GM06990 (cell line): Measurements from ENCODE around the gene GNL1.

Experiments
- DNase-seq: peaks from one replicate; pipeline ENCODE4 v3.0.0-alpha.2; 2011; ENCODE audit not compliant: insufficient read length; ENCODE audit errors: extremely low read depth
- H3K27me3 ChIP-seq: replicated peaks from 2 replicates; pipeline ENCODE4 v1.6.0; 2011; ENCODE audit warnings: low read length; ENCODE audit not compliant: control insufficient read depth, insufficient read depth
- H3K36me3 ChIP-seq: 2 replicates; pipeline ENCODE4 v1.5.1; 2011; ENCODE audit warnings: low read length; ENCODE audit not compliant: control insufficient read depth, insufficient read depth
- H3K4me3 ChIP-seq: replicated peaks from 2 replicates; pipeline ENCODE4 v1.5.1; 2011; ENCODE audit warnings: low read depth, mild to moderate bottlenecking, control low read depth, low read length
- TF ChIP-seq, protein P1 (sequence below): IDR thresholded peaks from 2 replicates; pipeline ENCODE4 v1.5.1; 2011; ENCODE audit warnings: low read length, control low read depth, mild to moderate bottlenecking, inconsistent platforms; ENCODE audit not compliant: insufficient read depth, poor library complexity, severe bottlenecking

GNL1 gene

DNA sequence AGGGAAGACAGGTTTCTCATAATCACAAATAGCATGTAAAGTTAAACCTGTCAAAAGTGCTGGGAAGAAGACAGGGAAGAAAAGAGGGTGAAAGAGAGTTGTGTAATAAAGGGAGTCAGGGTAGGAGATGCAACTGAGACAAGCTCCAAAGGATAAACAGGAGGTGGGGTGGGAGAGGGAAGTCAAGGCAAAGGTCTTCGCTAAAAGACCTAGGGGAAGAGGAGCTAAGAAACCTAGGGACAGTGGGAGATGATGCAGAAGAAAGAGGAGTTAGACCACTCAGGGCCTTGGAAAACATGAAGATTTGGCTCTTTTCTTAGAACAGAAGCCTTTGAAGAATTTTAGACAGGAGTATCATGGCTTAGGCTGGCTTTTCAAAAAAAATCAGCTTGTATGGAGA is 7.8 kb upstream of the GNL1 start:
- TF ChIP-seq, protein P1, sequence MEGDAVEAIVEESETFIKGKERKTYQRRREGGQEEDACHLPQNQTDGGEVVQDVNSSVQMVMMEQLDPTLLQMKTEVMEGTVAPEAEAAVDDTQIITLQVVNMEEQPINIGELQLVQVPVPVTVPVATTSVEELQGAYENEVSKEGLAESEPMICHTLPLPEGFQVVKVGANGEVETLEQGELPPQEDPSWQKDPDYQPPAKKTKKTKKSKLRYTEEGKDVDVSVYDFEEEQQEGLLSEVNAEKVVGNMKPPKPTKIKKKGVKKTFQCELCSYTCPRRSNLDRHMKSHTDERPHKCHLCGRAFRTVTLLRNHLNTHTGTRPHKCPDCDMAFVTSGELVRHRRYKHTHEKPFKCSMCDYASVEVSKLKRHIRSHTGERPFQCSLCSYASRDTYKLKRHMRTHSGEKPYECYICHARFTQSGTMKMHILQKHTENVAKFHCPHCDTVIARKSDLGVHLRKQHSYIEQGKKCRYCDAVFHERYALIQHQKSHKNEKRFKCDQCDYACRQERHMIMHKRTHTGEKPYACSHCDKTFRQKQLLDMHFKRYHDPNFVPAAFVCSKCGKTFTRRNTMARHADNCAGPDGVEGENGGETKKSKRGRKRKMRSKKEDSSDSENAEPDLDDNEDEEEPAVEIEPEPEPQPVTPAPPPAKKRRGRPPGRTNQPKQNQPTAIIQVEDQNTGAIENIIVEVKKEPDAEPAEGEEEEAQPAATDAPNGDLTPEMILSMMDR: no peak
- no peak for DNase-seq
- no peaks in the 10 kb centered on the region for H3K27me3 ChIP-seq
- peaks cover 6% of the 10 kb centered on the region for H3K36me3 ChIP-seq
- no peak overlapping the region for H3K4me3 ChIP-seq

DNA sequence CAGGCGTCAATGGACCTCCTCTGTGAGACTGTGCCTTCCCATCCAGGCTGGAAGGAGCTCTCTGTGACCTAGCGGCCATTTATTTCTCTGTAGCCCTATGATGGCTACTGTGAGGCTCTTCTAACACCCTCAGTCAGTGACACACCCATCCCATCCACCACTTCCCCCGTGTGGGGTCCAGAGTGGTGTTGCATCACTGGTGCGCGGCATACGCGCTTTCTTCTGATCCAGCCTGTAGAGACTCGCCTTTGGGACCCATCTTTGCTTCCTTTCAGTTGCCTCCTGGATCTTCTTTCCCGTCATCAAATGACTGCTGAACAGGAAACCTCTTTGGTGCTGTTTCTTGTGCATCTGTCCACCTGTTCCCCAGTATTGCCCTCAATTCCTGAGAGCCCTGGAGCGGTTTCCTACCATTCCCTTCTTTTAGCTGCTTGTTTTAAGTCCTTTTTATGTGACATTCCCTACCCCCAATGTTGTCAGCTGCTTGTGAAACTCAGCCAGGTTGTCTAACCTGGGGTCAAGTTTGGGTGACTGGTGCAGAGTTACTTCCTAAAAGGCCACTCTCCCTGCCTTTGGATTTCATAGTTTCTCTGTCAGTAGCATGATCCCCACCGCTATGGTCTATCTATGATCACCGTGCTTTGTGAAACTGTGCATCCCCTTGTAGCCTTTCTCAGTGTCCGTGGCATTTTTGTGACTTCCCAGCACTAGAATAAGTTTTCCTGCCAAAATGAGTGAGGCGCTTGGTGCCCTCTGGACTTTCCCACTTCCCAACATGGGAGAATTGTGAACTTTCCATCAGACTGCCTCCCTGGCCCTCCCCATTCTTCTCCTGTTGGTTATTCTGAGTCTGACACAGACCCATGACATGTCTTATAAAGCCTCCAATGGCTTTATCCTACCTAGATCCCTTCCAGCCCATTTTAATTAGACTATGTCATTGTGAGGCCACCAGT is 6.5 kb upstream of the GNL1 start:
- TF ChIP-seq, protein P1: no peak
- Histone ChIP-seq H3K27me3 (no peaks in the 10 kb centered on the region), H3K4me3 (no peak overlapping the region), H3K36me3 (peaks cover 6% of the 10 kb centered on the region)
- no peak for DNase-seq

DNA sequence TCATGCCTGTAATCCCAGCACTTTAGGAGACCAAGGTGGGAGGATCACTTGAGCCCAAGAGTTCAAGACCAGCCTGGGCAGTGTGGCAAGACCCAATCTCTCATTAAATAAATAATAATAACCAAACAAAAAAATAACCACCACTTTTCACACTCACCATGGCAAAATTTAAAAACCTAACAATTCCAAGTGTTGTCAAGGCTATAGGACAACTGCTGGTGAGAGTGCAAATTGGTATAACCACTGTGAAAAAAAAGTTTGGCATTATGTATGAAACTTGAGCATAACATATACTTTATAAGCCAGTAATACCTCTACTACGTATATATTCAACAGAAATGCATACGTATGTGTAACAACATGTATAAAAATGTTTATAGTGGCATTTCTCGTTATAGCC is 4.6 kb upstream of the GNL1 start:
- Histone ChIP-seq H3K27me3 (no peaks in the 10 kb centered on the region), H3K4me3 (no peak overlapping the region), H3K36me3 (peaks cover 6% of the 10 kb centered on the region)
- TF ChIP-seq, protein P1: no peak
- no peak for DNase-seq

DNA sequence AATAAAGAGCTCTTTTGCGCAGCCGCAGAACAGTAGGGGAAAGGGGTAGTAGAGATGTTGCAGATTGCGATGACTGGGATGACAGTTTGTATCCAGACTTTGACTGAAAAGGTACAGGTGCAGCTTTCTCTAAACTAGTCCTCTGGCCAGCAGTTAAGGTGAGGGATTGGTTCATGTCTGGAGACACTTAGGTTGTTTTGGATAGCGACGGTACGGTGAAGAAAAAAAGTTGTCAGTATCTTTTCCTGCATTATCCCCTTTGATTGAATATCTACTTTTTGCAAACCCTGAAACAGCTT is 1.3 kb upstream of the GNL1 start:
- no peak for DNase-seq
- TF ChIP-seq, protein P1: no peak
- peak overlapping the region; percentile 99 for H3K4me3 ChIP-seq
- H3K27me3 ChIP-seq: no peaks in the 10 kb centered on the region
- H3K36me3 ChIP-seq: peaks cover 5% of the 10 kb centered on the region

DNA sequence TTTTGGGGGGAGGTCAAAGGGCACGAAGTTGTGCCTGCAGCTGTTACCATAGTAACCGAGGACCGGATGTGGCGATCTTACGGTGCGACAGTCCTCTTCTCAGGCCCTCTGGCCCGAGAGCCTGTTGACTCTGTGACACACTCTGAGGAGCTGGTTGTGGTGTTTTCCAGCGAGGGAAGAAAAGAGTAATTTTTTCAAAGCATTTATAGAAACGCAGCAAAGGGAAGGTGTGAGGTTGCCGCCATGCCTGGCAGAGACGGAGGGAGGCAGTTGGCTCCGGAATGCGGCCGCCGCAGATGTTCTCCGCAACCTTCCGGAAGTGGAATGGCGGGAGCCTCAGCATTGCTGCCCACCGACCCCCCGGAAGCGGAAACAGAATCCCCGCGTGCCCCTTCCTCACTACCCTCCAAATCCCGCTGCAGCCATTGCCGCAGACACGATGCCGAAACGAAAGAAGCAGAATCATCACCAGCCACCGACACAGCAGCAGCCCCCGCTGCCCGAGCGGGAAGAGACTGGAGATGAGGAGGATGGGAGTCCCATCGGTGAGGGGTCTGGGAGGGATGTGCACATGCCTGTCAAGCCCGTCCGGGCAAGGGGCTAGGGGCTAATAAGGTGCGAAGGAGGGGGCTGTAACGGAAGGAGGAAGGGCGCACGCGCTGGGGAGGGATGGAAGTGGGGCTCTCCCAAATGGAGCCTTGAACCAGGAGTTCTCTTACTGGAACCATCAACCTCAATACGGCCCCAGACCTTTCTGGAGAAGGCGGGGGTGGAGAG is 805 bp upstream of the GNL1 start, which contains the start of gene PRR3:
PRR3 (plus strand) TSS at position 390 of the 777 bp plus-strand sequence; CDS start at position 440, 50 bp downstream.
- TF ChIP-seq, protein P1: no peak
- Histone ChIP-seq H3K27me3 (no peaks in the 10 kb centered on the region), H3K36me3 (peaks cover 7% of the 10 kb centered on the region), H3K4me3 (peak within 1 kb of the TSS; percentile 99)
- DNase-seq: peak; percentile 88
